GM19025 (cell line): Measurements from ENCODE around the gene STAT5A.
"Not testable (repeated sequence)": the region's sequence is repeated elsewhere in the genome, so short reads cannot be mapped to it uniquely, and the experiment has no call there.

Experiments
- ATAC-seq: cut with Tn5 transposase; IDR thresholded peaks from one replicate; pipeline ENCODE4 v1.9.1; 2021; ENCODE audit warnings: mild to moderate bottlenecking, low read depth, moderate library complexity; ENCODE audit not compliant: unreplicated experiment

The STAT5A gene

DNA sequence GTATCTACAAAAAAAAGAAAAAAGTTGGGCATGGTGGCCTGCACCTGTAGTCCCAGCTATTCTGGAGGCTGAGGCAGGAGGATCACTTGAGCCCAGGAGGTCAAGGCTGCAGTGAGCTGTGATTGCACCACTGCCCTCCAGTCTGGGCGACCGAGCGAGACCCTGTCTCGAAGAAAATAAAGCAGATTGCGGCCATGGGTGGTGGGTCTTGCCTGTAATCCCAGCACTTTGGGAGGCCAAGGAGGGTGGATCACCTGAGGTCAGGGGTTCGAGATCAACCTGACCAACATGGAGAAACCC is 16.7 kb downstream of the STAT5A start:
- not testable (repeated sequence) for ATAC-seq

DNA sequence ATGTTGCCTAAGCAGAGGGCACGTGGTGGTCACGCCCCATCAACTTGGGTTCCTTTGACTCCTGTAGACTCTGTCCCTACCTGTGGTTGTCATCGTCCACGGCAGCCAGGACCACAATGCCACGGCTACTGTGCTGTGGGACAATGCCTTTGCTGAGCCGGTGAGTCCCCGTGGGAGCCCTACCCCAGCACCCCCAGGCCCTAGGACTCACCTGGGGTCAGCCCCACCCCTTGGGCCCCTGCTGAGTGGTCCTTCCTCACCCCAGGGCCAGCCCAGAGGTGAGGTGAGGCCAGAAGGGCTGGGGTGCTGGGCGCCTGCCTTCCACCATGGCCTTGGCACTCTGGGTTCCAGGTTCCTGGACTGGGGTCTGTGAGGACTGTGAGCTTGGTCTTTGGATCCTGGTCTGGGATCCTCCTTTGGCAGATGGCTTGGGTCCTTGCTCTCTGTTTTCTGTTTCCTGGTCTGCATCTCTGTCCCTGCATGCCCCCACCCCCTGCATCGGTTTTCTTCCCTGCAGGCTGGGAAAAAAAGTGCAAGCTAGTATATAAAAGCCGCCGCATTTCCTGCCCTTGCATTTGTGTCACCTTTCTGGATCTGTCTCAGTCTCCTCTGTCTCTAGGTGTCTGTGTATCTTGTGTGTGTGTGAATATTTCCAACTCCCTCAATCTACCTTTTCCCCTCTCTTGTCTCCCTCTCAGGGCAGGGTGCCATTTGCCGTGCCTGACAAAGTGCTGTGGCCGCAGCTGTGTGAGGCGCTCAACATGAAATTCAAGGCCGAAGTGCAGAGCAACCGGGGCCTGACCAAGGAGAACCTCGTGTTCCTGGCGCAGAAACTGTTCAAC is 17.5 kb downstream of the STAT5A start:
- ATAC-seq, result no peak

DNA sequence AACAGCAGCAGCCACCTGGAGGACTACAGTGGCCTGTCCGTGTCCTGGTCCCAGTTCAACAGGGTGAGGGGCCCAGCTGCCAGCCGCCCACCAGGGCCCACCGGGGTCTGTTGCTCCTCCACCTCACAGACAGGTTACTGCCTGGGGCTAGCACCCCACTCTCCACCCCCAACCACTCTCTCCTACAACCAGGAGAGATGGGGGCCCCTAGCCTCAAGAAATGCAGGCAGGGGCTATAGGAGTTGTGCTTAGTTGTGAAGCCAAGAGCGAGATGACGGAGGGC is 18.0 kb downstream of the STAT5A start:
- no peak for ATAC-seq

DNA sequence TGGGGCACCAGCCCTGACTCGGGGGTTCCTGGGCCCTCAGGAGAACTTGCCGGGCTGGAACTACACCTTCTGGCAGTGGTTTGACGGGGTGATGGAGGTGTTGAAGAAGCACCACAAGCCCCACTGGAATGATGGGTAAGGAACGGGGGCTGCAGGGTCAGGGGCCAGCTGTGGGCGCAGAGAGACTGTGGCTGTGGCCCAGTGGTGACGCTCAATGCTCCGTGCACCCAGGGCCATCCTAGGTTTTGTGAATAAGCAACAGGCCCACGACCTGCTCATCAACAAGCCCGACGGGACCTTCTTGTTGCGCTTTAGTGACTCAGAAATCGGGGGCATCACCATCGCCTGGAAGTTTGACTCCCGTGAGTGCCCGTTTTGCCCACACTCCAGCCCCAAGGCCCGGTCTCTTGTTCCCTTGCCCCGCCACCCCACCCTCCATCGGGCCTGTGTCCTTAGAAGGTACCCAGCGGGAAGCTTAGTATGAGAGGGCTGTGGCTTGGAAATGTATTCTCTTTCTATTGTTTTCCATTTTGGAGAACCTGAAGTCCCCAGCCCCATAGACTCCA is 19.1 kb downstream of the STAT5A start:
- no peak for ATAC-seq

DNA sequence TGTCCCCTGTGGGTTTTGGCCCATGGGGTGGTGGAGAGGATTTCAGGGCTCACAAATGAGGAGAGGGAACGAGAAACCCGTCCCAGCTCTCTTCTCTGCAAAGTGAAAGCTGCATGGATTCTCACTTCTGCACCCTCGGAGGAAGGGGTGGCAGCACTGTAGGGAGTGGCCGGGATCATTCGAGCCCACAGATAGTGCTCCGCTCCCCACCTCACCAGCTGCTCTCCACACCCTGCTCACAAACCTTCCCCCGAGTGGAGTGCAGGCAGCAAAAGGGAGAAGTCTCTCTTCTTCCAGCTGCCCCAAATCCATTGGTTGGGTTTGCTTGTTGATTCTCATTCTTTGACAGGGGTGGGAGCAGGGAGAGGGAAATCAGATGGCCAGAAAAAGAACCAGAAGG is 20.1 kb downstream of the STAT5A start:
- no peak for ATAC-seq

DNA sequence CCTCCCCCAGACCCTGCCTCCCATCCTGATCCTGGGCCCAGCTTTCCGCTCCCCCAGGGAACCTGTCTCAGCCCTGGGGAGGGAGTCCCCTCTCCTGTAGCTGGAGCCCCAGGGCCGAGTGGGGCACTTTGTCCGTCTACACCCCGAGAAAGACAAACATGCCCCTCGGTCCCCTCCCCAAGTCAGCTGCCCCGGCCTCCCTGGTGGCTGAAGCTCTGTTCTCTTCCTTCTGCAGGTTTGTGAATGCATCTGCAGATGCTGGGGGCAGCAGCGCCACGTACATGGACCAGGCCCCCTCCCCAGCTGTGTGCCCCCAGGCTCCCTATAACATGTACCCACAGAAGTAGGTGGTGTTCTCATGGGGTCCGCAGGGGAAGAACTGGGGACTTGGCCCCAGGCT is 20.8 kb downstream of the STAT5A start:
- no peak for ATAC-seq

DNA sequence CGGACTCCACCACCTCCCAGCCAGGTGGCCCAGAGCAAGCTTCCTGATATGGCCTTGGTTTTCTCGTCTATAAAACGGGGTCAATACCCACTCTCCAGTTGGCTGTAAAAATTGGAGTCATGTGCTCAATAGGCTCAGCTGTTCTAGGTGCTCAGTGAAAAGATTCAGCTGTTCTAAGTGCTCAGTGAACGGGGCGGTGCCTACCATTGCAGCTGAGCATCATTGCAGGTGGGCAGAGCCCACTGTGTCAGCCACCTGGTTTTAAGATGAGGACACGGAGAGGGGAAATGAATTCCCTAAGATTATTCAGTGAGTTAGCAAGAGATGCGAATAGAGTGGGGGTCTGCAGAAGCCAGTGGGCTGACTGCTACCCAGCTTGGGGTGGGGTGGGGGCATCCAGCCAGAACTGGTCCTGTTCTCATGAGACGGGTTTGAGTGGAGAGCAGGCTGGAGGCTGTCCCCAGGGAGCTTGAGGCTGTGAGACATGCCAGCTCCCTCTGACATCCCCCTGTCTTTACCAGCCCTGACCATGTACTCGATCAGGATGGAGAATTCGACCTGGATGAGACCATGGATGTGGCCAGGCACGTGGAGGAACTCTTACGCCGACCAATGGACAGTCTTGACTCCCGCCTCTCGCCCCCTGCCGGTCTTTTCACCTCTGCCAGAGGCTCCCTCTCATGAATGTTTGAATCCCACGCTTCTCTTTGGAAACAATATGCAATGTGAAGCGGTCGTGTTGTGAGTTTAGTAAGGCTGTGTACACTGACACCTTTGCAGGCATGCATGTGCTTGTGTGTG is 21.9 kb downstream of the STAT5A start:
- no peak for ATAC-seq

DNA sequence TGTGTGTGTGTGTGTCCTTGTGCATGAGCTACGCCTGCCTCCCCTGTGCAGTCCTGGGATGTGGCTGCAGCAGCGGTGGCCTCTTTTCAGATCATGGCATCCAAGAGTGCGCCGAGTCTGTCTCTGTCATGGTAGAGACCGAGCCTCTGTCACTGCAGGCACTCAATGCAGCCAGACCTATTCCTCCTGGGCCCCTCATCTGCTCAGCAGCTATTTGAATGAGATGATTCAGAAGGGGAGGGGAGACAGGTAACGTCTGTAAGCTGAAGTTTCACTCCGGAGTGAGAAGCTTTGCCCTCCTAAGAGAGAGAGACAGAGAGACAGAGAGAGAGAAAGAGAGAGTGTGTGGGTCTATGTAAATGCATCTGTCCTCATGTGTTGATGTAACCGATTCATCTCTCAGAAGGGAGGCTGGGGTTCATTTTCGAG is 22.5 kb downstream of the STAT5A start:
- no peak for ATAC-seq

DNA sequence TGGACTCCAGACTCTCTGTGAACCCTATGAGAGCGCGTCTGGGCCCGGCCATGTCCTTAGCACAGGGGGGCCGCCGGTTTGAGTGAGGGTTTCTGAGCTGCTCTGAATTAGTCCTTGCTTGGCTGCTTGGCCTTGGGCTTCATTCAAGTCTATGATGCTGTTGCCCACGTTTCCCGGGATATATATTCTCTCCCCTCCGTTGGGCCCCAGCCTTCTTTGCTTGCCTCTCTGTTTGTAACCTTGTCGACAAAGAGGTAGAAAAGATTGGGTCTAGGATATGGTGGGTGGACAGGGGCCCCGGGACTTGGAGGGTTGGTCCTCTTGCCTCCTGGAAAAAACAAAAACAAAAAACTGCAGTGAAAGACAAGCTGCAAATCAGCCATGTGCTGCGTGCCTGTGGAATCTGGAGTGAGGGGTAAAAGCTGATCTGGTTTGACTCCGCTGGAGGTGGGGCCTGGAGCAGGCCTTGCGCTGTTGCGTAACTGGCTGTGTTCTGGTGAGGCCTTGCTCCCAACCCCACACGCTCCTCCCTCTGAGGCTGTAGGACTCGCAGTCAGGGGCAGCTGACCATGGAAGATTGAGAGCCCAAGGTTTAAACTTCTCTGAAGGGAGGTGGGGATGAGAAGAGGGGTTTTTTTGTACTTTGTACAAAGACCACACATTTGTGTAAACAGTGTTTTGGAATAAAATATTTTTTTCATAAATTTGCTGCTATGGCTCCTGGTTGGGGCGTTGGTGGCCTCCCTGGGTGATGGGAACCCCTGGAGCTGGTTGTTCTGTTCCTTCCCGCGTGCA is 23.1 kb downstream of the STAT5A start:
- ATAC-seq, result no peak

DNA sequence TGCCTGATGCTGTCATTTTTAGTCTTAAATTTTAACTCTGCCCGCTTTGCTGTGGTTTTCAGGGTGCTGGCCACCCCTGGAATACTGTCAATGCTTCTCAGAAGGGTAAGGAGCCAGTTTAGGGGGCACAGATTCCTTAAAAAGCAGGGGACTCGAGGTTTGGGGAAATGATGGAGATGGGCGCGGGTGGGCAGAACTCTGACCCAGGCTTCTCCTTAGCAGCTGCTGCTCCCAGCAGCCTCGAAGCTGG is 23.7 kb downstream of the STAT5A start:
- no peak for ATAC-seq

DNA sequence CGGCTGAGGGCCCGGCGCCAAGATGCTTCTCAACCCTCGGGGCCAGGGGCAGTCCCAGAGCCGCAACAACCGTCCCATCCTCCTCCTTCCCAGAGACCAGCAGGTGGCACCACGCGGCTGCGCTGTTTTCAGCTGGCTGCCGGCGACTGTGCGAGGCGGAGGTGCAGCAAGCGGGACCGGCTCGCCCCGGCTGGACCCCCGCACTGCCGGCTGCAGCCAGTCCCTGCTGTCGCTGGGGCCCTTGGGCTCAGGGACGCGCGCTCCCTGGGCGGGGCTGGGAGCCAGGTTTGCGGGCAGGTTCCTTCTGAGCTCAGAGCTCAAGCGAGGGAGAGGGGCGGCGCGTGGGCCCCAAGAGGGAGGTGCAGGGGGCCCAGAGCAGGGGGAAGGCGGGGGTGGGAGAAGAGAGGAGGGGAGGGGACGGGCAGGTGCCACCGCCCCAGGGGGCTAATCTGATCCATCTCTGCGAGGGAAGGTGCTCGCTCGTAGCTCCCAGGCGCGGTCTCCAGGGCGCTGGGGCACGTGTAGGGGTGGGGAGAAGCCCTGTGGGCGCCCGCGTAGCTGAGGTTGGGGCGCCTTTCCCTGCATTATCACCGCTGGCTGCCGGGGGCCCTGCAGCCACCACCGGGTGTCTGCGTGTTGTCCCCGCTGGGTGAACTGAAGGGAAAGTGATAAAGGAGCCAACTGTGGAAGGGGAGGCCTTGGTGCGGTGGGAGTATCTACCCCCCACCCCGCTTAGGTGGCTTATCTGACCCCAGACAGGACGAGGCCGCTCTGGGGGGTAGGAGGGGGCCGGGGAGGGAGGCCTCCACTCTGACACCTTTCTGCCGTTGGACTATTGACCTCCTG is 24.2 kb downstream of the STAT5A start:
- peak; percentile 44 for ATAC-seq

DNA sequence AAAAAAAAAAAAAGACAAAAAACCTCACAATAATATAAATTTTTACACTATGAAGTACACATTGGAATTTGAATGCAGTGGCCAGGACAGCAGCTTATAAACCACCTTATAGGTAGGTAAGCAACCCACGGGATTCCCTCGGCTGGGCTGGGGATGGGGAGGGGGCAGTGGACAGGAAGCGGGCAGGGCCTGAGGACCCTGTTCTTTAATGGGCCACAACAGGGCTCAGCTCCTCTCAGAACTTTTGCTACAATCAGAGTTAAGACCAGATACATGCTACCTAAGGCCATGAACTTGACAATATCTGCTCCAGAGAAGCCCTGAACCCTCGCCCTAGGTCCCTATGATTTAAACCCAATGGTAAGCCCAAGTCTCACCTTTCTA is 25.1 kb downstream of the STAT5A start:
- ATAC-seq, result no peak

DNA sequence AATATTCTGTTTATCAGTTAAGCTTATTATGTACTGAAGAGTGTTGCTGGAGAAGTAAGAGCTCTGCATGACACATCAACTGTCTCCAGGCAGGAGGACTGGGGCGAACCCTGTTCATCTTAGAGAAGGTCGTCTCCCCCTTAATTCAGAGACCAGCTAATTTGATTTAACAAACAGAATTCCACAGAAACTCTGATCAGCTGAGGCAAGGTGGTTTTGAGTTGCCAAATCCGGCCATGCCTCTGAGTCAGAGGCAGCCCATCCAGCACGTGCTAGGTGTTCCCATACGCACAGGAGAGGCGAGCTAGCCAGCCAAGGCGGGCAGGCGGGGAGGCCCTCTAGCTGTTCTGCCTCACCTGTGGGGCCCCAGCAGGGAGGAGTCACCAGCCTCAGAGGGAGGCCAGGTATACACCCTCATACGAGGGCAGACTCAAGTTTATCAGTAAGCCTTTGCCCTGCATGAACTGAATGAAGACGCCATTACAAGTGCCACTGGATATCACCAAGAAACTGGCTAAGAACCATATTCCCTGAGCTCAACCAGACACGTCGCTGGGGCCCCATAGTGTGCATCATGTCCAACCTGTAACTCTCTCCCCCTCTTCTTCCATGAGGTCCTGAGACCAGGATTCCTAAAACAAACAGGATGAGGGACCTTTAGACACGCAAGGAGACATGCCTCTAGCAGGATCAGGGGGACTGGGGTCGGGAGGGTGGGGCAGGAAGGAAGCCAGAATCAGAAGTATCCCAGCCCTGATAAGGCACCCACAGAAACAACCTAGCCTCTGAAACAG is 25.7 kb downstream of the STAT5A start:
- ATAC-seq, result no peak

DNA sequence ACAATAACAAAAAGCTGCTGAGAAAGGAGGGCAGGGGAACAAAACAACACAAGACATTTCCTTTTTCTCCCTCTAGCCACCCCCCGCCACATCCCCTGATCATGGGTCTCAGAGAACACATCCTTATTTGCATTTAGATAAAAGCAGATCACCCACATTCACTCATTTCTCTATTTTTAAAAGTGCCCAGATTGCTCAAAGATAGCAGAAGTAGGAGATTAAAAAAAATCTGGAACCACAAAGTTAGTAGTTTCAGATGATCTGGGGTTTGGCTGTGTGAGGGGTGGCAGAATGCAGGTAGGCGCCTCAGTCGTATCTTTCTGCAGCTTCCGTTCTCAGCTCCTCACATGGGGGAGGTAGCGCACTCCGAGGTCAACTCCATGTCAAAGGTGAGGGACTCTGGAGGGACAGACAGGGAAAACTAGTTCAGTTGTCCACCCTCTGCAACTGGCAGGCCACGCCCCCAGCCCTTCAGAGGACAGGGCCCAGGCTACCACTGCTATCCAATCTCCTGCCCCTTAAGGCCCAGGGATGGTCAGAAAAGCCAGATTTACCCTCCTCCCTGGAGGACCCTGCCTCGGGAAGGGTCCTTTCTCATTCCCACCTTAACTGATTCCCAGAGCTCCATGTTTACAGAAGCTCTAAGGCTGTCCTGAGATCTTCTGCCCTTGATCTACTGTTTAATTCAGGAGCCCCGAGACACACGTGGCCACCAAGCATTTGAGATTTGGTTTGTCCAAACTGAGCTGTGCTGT is 27.3 kb downstream of the STAT5A start:
- ATAC-seq, result no peak

DNA sequence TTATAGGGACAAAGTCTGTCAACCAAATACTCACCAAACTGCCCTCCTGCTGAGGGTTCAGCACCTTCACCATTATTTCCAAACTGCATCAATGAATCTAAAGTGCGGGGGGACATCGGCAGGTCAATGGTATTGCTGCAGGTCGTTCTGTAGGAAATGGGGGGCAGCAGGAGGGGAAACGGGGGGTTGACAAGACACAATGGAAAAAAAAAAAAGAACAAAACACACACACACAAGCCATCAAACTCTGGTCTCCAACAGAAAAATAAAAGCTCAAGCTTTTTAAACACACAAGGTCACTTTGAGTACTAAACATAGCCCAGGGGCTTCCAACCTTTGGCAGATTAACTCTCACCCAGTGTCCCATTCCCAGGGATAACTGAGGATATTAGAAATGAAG is 28.5 kb downstream of the STAT5A start:
- ATAC-seq, result no peak

DNA sequence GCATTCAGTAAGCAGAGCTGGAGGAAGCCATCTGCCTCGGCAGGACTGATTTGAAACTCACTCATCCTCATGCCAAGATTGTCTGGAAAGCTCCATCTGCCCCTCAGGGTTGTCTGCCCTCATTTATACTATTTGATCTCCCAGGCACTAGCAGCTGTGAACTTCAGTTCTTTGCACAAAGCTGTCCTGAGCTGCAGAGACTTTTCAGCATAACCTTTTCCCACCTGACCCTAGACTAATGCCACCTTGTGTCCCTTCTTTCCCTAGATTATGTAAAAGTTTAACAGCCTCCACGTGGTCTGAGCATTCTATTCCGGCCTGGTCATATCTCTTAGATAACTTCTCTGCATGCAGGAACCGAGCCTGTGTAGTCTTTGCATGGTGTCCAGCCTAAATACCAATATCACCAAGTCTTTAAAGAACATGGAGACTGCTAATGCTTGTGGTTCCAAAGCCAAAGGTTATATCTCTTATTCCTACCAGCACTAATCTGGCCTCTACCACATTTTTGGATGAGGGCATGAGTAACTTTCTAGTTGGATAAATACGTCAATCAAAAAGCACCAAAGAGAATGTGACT is 29.1 kb downstream of the STAT5A start:
- ATAC-seq, result no peak

DNA sequence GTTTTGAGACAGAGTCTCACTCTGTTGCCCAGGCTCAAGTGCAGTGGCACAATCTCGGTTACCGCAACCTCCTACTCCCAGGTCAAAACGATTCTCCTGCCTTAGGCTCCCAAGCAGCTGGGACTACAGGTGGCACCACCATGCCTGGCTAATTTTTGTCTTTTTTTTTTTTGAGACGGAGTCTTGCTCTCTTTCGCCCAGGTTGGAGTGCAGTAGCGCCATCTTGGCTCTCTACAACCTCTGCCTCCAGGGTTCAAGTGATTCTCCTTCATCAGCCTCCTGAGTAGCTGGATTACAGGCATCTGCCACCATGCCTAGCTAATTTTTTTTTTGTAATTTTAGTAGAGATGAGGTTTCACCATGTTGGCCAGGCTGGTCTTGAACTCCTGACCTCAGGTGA is 29.7 kb downstream of the STAT5A start:
- ATAC-seq, result not testable (repeated sequence)

DNA sequence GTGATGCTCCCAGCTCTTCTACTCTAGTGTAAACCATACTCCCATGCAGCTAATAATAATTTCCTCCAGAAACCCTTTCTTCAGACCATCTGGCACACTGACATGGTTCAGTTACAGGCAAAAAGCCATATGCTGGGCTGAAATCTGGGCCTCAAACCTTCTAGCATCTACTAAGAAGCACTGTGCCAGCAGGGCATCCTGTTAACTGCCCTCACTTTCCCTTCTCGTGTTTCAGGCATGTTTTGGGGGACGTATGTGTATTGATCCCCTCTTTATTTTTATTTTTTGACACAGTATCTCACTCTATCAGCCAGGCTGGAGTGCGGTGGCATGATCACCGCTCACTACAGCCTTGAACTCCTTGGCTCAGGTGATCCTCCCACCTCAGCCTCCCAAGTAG is 33.3 kb downstream of the STAT5A start:
- no peak for ATAC-seq
